Activated CD4-positive, alpha-beta T cell treated with anti-CD3 and anti-CD28 coated beads for 24 hours (primary cell): ENCODE measurements around the gene SUSD1.

Experiments
- DNase-seq, 2 donors: peaks; one replicate each; pipeline ENCODE4 v3.0.0-alpha.2; 2020; ENCODE audit warnings: low read depth in 2 of 2

The SUSD1 gene

DNA sequence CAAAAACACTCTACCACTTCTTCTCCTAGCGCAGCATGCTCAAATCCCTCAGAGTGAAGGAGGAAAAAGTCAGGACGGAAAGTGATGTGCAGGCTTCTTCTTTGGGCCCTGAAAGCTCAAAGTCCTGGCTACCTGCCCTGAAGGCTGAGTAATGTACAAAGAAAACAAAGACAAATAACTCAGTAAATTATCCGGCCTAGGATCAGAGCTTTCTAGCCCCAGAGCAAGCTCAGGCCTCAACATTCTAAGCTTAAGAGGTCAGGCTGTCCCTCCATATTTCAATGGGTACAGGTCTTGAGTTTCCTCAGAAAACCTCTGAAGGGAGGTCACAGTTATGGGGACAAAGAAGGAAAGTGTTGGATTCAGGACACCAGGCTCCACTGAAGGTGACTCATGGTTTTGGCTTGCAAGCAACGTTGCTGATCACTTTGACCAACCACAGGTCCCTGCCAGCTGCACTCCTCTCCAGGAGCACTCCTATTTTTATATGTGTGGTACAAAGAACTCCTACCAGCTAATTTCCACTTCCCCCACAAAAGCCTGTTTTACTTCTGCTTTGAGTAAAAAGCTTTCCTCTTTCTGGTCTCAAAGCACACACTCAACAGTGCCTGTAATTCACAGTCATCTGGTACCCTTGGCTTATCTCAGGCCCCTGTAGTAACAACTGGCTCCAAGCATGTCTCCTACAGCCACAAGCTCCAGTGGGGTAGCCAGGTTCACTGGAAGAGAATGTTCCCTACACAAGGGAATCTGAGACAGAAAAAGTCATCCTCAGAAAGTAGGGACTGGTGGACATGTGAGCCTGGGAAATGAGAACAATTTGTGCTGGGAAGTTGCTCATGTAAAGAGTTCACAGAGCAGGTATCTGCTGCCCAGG is 162.8 kb downstream of the SUSD1 start:
- no peak for DNase-seq

GRCh38 chr9:112011051-112011620 is 164.0 kb downstream of the SUSD1 start:
- no peak for DNase-seq

- no peak for DNase-seq
Observed at GRCh38 chr9:112010537-112010936, 164.6 kb downstream of the SUSD1 start.

GRCh38 chr9:112009656-112010055 is 165.4 kb downstream of the SUSD1 start:
- DNase-seq = no peak

- no peak for DNase-seq
Observed at GRCh38 chr9:112007575-112008240, 167.4 kb downstream of the SUSD1 start.

- DNase-seq = no peak
Observed at GRCh38 chr9:112006361-112007020, 168.6 kb downstream of the SUSD1 start.

DNA sequence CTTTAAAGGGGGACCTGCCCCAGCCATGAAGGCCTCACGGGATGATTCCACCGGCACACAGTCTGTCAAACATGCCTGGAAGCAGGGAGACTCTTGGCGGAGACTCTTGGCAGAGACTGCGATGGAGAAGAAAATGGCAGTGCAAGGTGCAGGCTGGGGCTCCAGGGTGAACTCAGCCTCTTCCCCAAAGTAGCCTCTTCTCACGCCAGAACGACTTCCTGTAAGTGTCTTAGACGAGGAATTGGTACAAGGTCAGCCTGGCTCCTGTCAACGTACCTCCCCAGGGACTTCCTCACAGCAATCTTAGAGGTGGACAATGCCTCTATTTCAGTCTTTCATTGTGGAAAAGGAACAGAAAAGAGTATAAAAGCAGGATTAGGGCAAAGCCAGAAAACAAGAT is 169.2 kb downstream of the SUSD1 start:
- DNase-seq = no peak

DNA sequence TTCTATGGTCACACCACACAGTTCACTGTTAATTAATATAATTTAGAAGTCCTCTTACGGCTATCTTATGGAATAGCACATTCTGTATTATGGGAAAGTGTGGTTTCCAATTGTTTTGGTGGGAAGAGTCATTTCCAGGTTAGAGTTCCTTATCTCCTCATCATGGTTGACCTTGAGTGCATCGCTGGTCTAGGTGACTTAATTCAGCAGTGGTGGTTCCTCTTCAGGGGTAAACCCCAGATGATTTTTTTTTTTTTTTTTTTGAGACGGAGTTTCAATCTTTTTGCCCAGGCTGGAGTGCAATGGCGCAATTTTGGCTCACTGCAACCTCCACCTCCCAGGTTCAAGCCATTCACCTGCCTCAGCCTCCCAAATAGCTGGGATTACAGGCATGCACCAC is 171.6 kb downstream of the SUSD1 start:
- no peak for DNase-seq

DNA sequence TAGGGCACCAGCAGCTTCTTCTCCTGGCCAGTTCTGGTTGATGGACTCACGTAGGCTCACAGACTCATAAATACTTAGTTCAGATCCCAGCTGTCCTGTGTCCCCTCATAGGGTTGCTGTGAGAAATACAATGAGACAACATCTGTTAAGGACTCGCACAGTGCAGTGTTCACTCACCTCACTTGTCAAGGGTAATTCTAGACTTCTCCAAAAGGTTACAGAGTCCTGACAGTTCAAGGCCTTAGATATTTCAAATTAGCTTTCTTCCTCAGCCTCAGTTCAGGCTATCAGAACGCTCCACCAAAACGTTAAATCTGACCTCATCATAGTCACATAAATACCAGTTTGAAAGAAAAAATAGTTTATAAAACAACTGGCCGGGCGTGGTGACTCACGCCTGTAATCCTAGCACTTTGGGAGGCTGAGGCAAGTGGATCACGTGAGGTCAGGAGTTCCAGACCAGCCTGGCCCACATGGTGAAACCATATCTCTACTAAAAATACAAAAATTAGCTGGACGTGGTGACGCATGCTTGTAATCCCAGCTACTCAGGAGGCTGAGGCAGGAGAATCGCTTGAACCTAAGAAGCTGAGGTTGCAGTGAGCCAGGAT is 172.1 kb downstream of the SUSD1 start:
- no peak for DNase-seq

DNA sequence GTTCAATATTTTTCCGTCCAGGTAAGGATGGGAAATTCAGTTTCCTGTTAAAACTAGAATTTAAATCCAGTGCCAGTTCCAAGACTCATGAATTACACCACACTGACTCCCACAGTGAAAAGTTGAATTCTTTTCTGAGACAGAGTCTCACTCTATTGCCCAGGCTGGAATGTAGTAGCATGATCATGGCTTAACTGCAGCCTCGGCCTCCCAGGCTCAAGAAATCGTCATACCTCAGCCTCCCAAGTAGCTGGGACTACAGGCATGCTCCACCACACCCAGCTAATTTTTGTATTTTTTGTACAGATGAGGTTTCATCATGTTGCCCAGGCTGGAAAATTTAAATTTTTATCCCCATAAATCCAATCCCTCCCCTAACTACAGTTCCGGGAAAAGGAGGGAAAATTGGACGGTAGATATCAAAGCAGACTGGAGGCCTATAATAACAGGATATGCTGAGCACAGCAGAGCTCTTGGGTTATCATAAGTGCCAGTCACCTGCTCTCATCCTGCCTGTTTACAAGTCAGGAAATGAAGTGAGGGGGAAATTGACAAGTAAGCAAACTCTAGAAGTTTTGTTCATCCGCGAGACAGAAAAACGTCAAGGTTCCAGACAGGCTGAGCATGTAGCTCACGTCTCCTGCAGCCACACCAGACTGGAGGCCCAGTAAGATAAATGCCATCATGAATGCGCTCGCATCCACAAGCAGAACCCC is 172.8 kb downstream of the SUSD1 start:
- no peak for DNase-seq

- DNase-seq = no peak
Observed at GRCh38 chr9:112000743-112001142, 174.4 kb downstream of the SUSD1 start.

- no peak for DNase-seq
Observed at GRCh38 chr9:111999319-111999718, 175.8 kb downstream of the SUSD1 start.

- no peak for DNase-seq
Observed at GRCh38 chr9:111997831-111998230, 177.3 kb downstream of the SUSD1 start.

DNA sequence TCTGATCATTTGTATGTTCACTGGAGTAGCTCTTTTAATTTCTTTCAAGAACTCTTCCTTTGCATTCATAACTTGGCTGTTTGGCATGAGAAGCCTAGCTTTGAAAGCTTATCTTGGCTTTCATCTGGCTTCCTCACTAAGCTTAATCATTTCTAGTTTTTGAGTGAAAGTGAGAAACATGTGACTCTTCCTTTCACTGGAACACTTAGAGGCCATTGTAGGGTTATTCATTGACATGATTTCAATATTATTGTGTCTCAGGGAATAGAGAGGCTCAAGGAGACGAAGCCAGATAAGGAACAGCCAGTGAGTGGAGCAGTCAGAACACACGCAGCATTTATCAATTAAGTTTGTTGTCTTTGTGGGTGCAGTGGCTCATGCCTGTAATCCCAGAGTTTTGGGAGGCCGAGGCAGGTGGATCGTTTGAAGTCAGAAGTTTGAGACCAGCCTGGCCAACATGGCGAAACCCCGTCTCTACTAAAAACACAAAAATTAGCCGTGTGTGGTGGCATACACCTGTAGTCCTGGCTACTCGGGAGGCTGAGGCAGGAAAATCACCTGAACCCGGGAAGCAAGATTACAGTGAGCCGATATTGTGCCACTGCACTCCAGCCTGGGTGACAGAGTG is 180.2 kb downstream of the SUSD1 start:
- DNase-seq = no peak

DNA sequence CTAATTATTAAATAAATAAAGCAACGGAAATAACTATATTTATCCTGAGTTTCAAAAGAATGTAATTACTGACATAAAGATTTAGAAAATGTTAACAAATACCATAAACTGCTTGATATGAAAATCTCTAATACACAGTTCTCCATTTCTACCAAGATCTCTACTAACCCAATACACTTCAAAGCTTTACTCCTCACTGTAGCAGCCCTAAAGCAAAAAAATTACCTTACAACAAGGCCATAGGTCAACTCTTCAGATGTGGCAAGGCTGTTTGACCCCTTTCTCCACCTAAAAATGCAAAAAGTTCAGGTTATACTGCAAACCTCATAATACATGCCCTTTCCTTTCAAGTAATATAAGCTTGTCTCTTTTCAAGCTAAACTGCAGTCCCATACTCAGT is 181.8 kb downstream of the SUSD1 start:
- DNase-seq = no peak

- no peak for DNase-seq
Observed at GRCh38 chr9:111992523-111992922, 182.6 kb downstream of the SUSD1 start.

- no peak for DNase-seq
Observed at GRCh38 chr9:111991179-111991578, 183.9 kb downstream of the SUSD1 start.
